K562 (cell line): ENCODE measurements around the gene PARS2. TPM values are rescaled to one million over a fixed set of nuclear protein-coding genes. Genes with fewer than 3 reads are reported as not detected.

Source experiments
- ATAC-seq: fragments of 200-7000 bp; cut with Tn5 transposase; 3 replicates; pipeline ENCODE4 v1.9.1; 2020; ENCODE audit warnings: moderate library complexity
- BruUV-seq: library from RNA; stranded (reverse); fragments of 400-500 nt; replicated peaks from 2 replicates; lab custom pipeline; 2021; lab: Mats Ljungman, UMichigan
- CTCF ChIA-PET: fragments of 300-600 bp; formaldehyde crosslinking; extraction: SDS; loops from one replicate; lab custom pipeline; 2021; ENCODE audit warnings: low intra/inter-chr PET ratio; lab: Yijun Ruan, JAX
- POLR2A ChIA-PET: fragments of 300-600, 350-650 bp; sonication (Branson Sonifier 250); formaldehyde crosslinking; extraction: SDS; loops from one replicate; lab custom pipeline; 2021; ENCODE audit warnings: antibody characterized with exemption, inconsistent platforms; lab: Yijun Ruan, JAX
- DNase-seq, 4 experiments: peaks; one replicate each; pipeline versions ENCODE4 v3.0.0 to v3.0.0-alpha.2; 2011 to 2018; ENCODE audit warnings: low spot score in 3 of 4, mixed read lengths in 3 of 4; ENCODE audit errors: extremely low read depth in 1 of 4
- FAIRE-seq: peaks from 2 replicates; lab custom pipeline; 2011; peaks lifted over from hg19 to GRCh38; lab: Jason Lieb, UNC
- H2AFZ ChIP-seq: 2 replicates; pipeline ENCODE4 v1.6.0; 2011; ENCODE audit warnings: low read depth, low read length, control low read depth, inconsistent platforms
- H3K27ac ChIP-seq: fragments of 200-600 bp; 3 replicates; pipeline ENCODE4 v1.8.0; 2011; ENCODE audit warnings: low read depth, mild to moderate bottlenecking, control low read depth, inconsistent platforms, low read length, moderate library complexity, mixed read lengths; ENCODE audit errors: extremely low read depth
- H3K27me3 ChIP-seq, 2 experiments: fragments of 300-600 bp in 1 of 2; 2 replicates in 1 of 2; 3 replicates in 1 of 2; pipeline versions ENCODE4 v1.6.0 to v1.8.0; 2011; ENCODE audit warnings: inconsistent platforms in 2 of 2, low read length in 2 of 2, mild to moderate bottlenecking in 1 of 2, mixed read lengths in 1 of 2, moderate library complexity in 1 of 2; ENCODE audit not compliant: control insufficient read depth in 2 of 2, insufficient read depth in 2 of 2
- H3K36me3 ChIP-seq: fragments of 300-600 bp; 3 replicates; pipeline ENCODE4 v1.8.0; 2011; ENCODE audit warnings: mild to moderate bottlenecking, low read length, inconsistent platforms; ENCODE audit not compliant: control insufficient read depth, insufficient read depth
- H3K4me1 ChIP-seq, 2 experiments: fragments of 200-600 bp in 1 of 2; replicated peaks in 1 of 2; 2 replicates in 1 of 2; 3 replicates in 1 of 2; pipeline versions ENCODE4 v1.5.1 to v1.8.0; 2011; ENCODE audit warnings: inconsistent platforms in 2 of 2, low read length in 2 of 2, mild to moderate bottlenecking in 1 of 2, mixed read lengths in 1 of 2, moderate library complexity in 1 of 2; ENCODE audit not compliant: control insufficient read depth in 2 of 2, insufficient read depth in 2 of 2
- H3K4me2 ChIP-seq: 2 replicates; pipeline ENCODE4 v1.6.1; 2011; ENCODE audit warnings: low read length, control low read depth, inconsistent platforms, mixed read lengths; ENCODE audit not compliant: insufficient read depth
- H3K4me3 ChIP-seq: fragments of 200-600 bp; sonication (generic), shearing (Covaris generic); 2 replicates; pipeline ENCODE4 v1.5.1; 2016; ENCODE audit warnings: control low read depth, inconsistent platforms
- H3K79me2 ChIP-seq: fragments of 200-600 bp; 3 replicates; pipeline ENCODE4 v1.8.0; 2011; ENCODE audit warnings: low read length, inconsistent platforms; ENCODE audit not compliant: control insufficient read depth, insufficient read depth
- H3K9ac ChIP-seq, 2 experiments: 2 replicates each; pipeline versions ENCODE4 v1.6.0 to v1.6.1; 2011; ENCODE audit warnings: low read depth in 2 of 2, low read length in 2 of 2, control low read depth in 1 of 2, inconsistent platforms in 1 of 2, mild to moderate bottlenecking in 1 of 2, mixed read lengths in 1 of 2; ENCODE audit not compliant: insufficient read depth in 1 of 2
- H3K9me1 ChIP-seq: one replicate; pipeline ENCODE4 v1.6.0; 2011; ENCODE audit warnings: inconsistent platforms, mild to moderate bottlenecking, low read length, moderate library complexity; ENCODE audit not compliant: control insufficient read depth, insufficient read depth
- H3K9me3 ChIP-seq: replicated peaks from 2 replicates; pipeline ENCODE4 v1.5.1; 2011; ENCODE audit warnings: low read depth, low read length, inconsistent platforms; ENCODE audit not compliant: control insufficient read depth, insufficient read depth
- H4K20me1 ChIP-seq: replicated peaks from 2 replicates; pipeline ENCODE4 v1.6.1; 2011; ENCODE audit warnings: low read length, inconsistent platforms, mixed read lengths; ENCODE audit not compliant: control insufficient read depth, insufficient read depth
- CSDE1 ChIP-seq, 2 experiments: fragments of 450-650 bp; IDR thresholded peaks; 2 replicates each; pipeline ENCODE4 v1.6.1; 2016; ENCODE audit warnings: mild to moderate bottlenecking in 1 of 2
- GABPA ChIP-seq: fragments of 200-800 bp; sonication (Bioruptor generic); conservative IDR thresholded peaks from 2 replicates; pipeline ENCODE4 v1.6.1; 2016; ENCODE audit warnings: low read depth, missing genetic modification characterization, missing compliant biosample characterization
- GABPB1 ChIP-seq: sonication (generic); formaldehyde crosslinking; IDR thresholded peaks from 2 replicates; pipeline ENCODE4 v1.8.0; 2022; ENCODE audit warnings: mild to moderate bottlenecking, missing genetic modification reagents
- GATA2 ChIP-seq: sonication (generic); formaldehyde crosslinking; IDR thresholded peaks from 2 replicates; pipeline ENCODE4 v1.4.0; 2020; ENCODE audit warnings: mild to moderate bottlenecking, missing genetic modification reagents
- TAL1 ChIP-seq: fragments of 450-650 bp; IDR thresholded peaks from 2 replicates; pipeline ENCODE4 v1.6.1; 2016; ENCODE audit warnings: mild to moderate bottlenecking
- U2AF1 ChIP-seq: fragments of 200-400 bp; formaldehyde crosslinking; optimal IDR thresholded peaks from 2 replicates; pipeline ENCODE3; 2017; ENCODE audit warnings: mild to moderate bottlenecking, low read depth, low read length, moderate library complexity
- ZNF740 ChIP-seq, 3 experiments: fragments of 200-800 bp in 1 of 3; sonication (Bioruptor generic) in 1 of 3; sonication (generic) in 1 of 3; formaldehyde crosslinking in 1 of 3; IDR thresholded peaks; 2 replicates each; pipeline versions ENCODE4 v1.6.1 to v1.8.0; 2016 to 2022; ENCODE audit warnings: mild to moderate bottlenecking in 2 of 3, missing compliant biosample characterization in 2 of 3, missing genetic modification characterization in 2 of 3, missing genetic modification reagents in 1 of 3
- WGBS: fragments of 100-300 bp; shearing (Covaris generic); methylation state at CpG from one replicate; pipeline ENCODE4 v1.1.6; 2016; ENCODE audit warnings: low coverage, mixed read lengths; ENCODE audit not compliant: insufficient coverage; ENCODE audit errors: missing lambda C conversion rate; 5-methylcytosine and 5-hydroxymethylcytosine counted together
- in situ Hi-C: fragments of 300-500 bp; cut with MboI; formaldehyde crosslinking; loops from 4 replicates; pipeline ENCODE4 v1.15.0; 2018; ENCODE audit warnings: inconsistent platforms, mixed read lengths
- intact Hi-C: fragments of 100-400 bp; cut with micrococcal nuclease; formaldehyde crosslinking; loops from 2 replicates; pipeline ENCODE4 v1.14.2; 2022
- polyA plus RNA-seq, 8 experiments: library from polyadenylated mRNA; depleted of rRNA in 4 of 8; stranded (reverse) in 5 of 8; unstranded in 3 of 8; fragments of >200 nt; fragmentation: Nextera tagmentation in 2 of 8; fragmentation: Illumina TruSeq in 1 of 8; extraction: Ambion mirVana in 2 of 8; extraction: Trizol in 1 of 8; gene quantifications; 2 replicates each; pipeline versions ENCODE4 v1.2.1 to v1.2.3, GENCODE V29; 2011 to 2014; ENCODE audit warnings: inconsistent platforms in 1 of 8, missing spikeins in 1 of 8
- total RNA-seq, 7 experiments: library from RNA; depleted of rRNA in 6 of 7; stranded (reverse); fragments of >200 nt in 6 of 7; fragmentation: Illumina TruSeq in 2 of 7; extraction: Trizol in 2 of 7; gene quantifications; 2 replicates each; pipeline versions ENCODE4 v1.2.1 to v1.2.3, GENCODE V29; 2011 to 2021; ENCODE audit warnings: low replicate concordance in 1 of 7
- TF ChIP-seq, protein P1 (sequence below), 2 experiments: fragments of 450-650 bp; IDR thresholded peaks; 2 replicates each; pipeline ENCODE4 v1.6.1; 2016
- TF ChIP-seq, protein P2 (sequence below): fragments of 450-650 bp; conservative IDR thresholded peaks from 2 replicates; pipeline ENCODE4 v1.6.1; 2016; ENCODE audit warnings: missing genetic modification characterization, low read depth, mild to moderate bottlenecking, missing compliant biosample characterization, moderate library complexity
- TF ChIP-seq, protein P3 (sequence below): fragments of 250-450 bp; sonication (Bioruptor Pico); IDR thresholded peaks from 2 replicates; pipeline ENCODE4 v1.5.0; 2021
- TF ChIP-seq, protein P4 (sequence below): sonication (generic); formaldehyde crosslinking; IDR thresholded peaks from 2 replicates; pipeline ENCODE4 v1.8.0; 2022; ENCODE audit warnings: mild to moderate bottlenecking, missing genetic modification reagents

PARS2 gene
- total and polyA plus RNA-seq, 9 of the 15 experiments (the other 6 are each of a cell fraction or from before 2014, with no cell fraction given) = 6.3 to 12.4 (median 7.9) TPM

GRCh38 chr1:54764922-54765561 lies 719 bp upstream of the PARS2 start:
- Histone ChIP-seq H3K4me1 (peaks cover 0 to 7% of the 10 kb centered on the region in 2 experiments; a peak in 2 of 5 replicates), H3K4me3 (peak overlapping the region; percentile 87), H3K9ac (0 out of 4 replicates have a peak overlapping the region, but pooled peaks of 1 of the 2 experiments have one; percentile 9), H3K79me2 (peaks cover 18% of the 10 kb centered on the region), H4K20me1 (no peaks in the 10 kb centered on the region), H2AFZ (peak overlapping the region; percentile 85), H3K4me2 (peak overlapping the region; percentile 76), H3K36me3 (no peaks in the 10 kb centered on the region), H3K9me3 (no peaks in the 10 kb centered on the region), H3K27ac (0 out of 3 replicates have a peak overlapping the region, but pooled peaks have one; percentile 33), H3K9me1 (no peaks in the 10 kb centered on the region), H3K27me3 (no peaks in the 10 kb centered on the region; a peak in 1 of 5 replicates)
- in situ Hi-C loops (no loop called here), intact Hi-C loops (loop anchor here (2.0 kb wide), 1 partner anchor 50 kb away; the partner anchor contains the start of gene TTC4)
- ChIA-PET POLR2A (interaction anchor here (0.9 to 2.6 kb wide), 3 partner anchors 12 to 27 kb away, joined by 4 to 9 read pairs (median 9); no protein-coding TSS in a partner anchor), CTCF (no interaction called here)
- WGBS = 27% methylated on average over 13 of the region's 13 CpGs
- FAIRE-seq = no peak
- no TSS peak for BruUV-seq
- DNase-seq = no peak
- peak; percentile 9 for ATAC-seq
- no peak for TF ChIP-seq ZNF740 (CRISPR knock-in tag; IDR thresholded peaks at IDR 0.05)
- no peak for TF ChIP-seq ZNF740 (tag; IDR thresholded peaks at IDR 0.05)
- TF ChIP-seq, protein P1, sequence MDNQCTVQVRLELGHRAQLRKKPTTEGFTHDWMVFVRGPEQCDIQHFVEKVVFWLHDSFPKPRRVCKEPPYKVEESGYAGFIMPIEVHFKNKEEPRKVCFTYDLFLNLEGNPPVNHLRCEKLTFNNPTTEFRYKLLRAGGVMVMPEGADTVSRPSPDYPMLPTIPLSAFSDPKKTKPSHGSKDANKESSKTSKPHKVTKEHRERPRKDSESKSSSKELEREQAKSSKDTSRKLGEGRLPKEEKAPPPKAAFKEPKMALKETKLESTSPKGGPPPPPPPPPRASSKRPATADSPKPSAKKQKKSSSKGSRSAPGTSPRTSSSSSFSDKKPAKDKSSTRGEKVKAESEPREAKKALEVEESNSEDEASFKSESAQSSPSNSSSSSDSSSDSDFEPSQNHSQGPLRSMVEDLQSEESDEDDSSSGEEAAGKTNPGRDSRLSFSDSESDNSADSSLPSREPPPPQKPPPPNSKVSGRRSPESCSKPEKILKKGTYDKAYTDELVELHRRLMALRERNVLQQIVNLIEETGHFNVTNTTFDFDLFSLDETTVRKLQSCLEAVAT (IDR thresholded peaks at IDR 0.05) = peak in 1 of 2 experiments; percentile 60; a peak in 1 of 4 replicates
- TF ChIP-seq GABPB1 (CRISPR knock-in tag) = no peak
- TF ChIP-seq, protein P2, sequence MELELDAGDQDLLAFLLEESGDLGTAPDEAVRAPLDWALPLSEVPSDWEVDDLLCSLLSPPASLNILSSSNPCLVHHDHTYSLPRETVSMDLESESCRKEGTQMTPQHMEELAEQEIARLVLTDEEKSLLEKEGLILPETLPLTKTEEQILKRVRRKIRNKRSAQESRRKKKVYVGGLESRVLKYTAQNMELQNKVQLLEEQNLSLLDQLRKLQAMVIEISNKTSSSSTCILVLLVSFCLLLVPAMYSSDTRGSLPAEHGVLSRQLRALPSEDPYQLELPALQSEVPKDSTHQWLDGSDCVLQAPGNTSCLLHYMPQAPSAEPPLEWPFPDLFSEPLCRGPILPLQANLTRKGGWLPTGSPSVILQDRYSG (tag) = 0 out of 2 replicates have a peak, but pooled peaks have one; percentile 10
- TF ChIP-seq GABPA (tag) = peak; percentile 84; the same call in 1 of the 2 replicates
- TF ChIP-seq GATA2 = no peak
- no peak for TF ChIP-seq TAL1
- TF ChIP-seq, protein P3, sequence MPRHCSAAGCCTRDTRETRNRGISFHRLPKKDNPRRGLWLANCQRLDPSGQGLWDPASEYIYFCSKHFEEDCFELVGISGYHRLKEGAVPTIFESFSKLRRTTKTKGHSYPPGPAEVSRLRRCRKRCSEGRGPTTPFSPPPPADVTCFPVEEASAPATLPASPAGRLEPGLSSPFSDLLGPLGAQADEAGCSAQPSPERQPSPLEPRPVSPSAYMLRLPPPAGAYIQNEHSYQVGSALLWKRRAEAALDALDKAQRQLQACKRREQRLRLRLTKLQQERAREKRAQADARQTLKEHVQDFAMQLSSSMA (CRISPR knock-in tag) = 0 out of 2 replicates have a peak, but pooled peaks have one; percentile 14
- TF ChIP-seq, protein P4, sequence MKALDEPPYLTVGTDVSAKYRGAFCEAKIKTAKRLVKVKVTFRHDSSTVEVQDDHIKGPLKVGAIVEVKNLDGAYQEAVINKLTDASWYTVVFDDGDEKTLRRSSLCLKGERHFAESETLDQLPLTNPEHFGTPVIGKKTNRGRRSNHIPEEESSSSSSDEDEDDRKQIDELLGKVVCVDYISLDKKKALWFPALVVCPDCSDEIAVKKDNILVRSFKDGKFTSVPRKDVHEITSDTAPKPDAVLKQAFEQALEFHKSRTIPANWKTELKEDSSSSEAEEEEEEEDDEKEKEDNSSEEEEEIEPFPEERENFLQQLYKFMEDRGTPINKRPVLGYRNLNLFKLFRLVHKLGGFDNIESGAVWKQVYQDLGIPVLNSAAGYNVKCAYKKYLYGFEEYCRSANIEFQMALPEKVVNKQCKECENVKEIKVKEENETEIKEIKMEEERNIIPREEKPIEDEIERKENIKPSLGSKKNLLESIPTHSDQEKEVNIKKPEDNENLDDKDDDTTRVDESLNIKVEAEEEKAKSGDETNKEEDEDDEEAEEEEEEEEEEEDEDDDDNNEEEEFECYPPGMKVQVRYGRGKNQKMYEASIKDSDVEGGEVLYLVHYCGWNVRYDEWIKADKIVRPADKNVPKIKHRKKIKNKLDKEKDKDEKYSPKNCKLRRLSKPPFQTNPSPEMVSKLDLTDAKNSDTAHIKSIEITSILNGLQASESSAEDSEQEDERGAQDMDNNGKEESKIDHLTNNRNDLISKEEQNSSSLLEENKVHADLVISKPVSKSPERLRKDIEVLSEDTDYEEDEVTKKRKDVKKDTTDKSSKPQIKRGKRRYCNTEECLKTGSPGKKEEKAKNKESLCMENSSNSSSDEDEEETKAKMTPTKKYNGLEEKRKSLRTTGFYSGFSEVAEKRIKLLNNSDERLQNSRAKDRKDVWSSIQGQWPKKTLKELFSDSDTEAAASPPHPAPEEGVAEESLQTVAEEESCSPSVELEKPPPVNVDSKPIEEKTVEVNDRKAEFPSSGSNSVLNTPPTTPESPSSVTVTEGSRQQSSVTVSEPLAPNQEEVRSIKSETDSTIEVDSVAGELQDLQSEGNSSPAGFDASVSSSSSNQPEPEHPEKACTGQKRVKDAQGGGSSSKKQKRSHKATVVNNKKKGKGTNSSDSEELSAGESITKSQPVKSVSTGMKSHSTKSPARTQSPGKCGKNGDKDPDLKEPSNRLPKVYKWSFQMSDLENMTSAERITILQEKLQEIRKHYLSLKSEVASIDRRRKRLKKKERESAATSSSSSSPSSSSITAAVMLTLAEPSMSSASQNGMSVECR (CRISPR knock-in tag) = 0 out of 2 replicates have a peak, but pooled peaks have one; percentile 31
- TF ChIP-seq CSDE1 (IDR thresholded peaks at IDR 0.05) = peak in 1 of 2 experiments; percentile 65; a peak in 1 of 4 replicates
- no peak for TF ChIP-seq U2AF1
